ENCODE measurements around the gene FERMT3.

FERMT3 gene

GRCh38 chr11:64267207-64267945 is 60.9 kb downstream of the FERMT3 start:
- POLR2A ChIA-PET: interaction anchor here (0.8 to 5.5 kb wide), 3 partner anchors 19 to 41 kb away, joined by 3 to 78 read pairs (median 3); partner anchors contain the start of genes NUDT22, PLCB3, PPP1R14B and TRPT1

GRCh38 chr11:64268025-64268892 is 61.7 kb downstream of the FERMT3 start:
- TF ChIP-seq ZNF384 (IDR thresholded peaks at IDR 0.05): no peak
- TF ChIP-seq HDGF (IDR thresholded peaks at IDR 0.05; ENCODE audit: borderline replicate concordance): no peak
- TF ChIP-seq ELF4 (IDR thresholded peaks at IDR 0.05): no peak
- POLR2A ChIA-PET: interaction anchor here (0.8 to 5.6 kb wide), 11 partner anchors 14 to 84 kb away, joined by 3 to 81 read pairs (median 4); partner anchors contain the start of genes BAD, CATSPERZ, ESRRA and FERMT3
- CTCF ChIA-PET: interaction anchor here (0.8 to 1.7 kb wide), 5 partner anchors 16 to 87 kb away, joined by 3 to 8 read pairs (median 4); partner anchors contain the start of genes FERMT3, PLCB3, PRDX5 and TRMT112
- no peak for DNase-seq (ENCODE audit: extremely low spot score)

More at GRCh38 chr11:64267207-64267945, 60.9 kb downstream of the FERMT3 start:
- CTCF ChIA-PET: interaction anchor here (1.2 kb wide), 1 partner anchor 16 kb away, joined by 3 read pairs; no protein-coding TSS in a partner anchor
- no peak for DNase-seq (ENCODE audit: extremely low spot score)
- TF ChIP-seq SP1 (IDR thresholded peaks at IDR 0.05) (no peak), FOXA1 (IDR thresholded peaks at IDR 0.05) (no peak), HDGF (IDR thresholded peaks at IDR 0.05; ENCODE audit: borderline replicate concordance) (no peak), ARNT (IDR thresholded peaks at IDR 0.05) (no peak), BHLHE40 (IDR thresholded peaks at IDR 0.05; ENCODE audit: borderline replicate concordance) (no peak), SUZ12 (IDR thresholded peaks at IDR 0.05) (no peak), NFRKB (IDR thresholded peaks at IDR 0.05) (no peak), LEF1 (IDR thresholded peaks at IDR 0.05; ENCODE audit: borderline replicate concordance) (no peak), CTBP1 (IDR thresholded peaks at IDR 0.05; ENCODE audit: borderline replicate concordance) (no peak), ELF4 (IDR thresholded peaks at IDR 0.05) (no peak), TARDBP (IDR thresholded peaks at IDR 0.05) (no peak), ZNF384 (IDR thresholded peaks at IDR 0.05) (no peak), L3MBTL2 (conservative IDR thresholded peaks at IDR 0.05) (no peak), PKNOX1 (IDR thresholded peaks at IDR 0.05) (no peak), FOXK2 (IDR thresholded peaks at IDR 0.05) (no peak), FOXM1 (IDR thresholded peaks at IDR 0.05; ENCODE audit: borderline replicate concordance) (no peak)

GRCh38 chr11:64268893-64269539 is 62.5 kb downstream of the FERMT3 start:
- DNase-seq (ENCODE audit: extremely low spot score): no peak
- TF ChIP-seq CTBP1 (IDR thresholded peaks at IDR 0.05; ENCODE audit: borderline replicate concordance) (no peak), FOXA1 (IDR thresholded peaks at IDR 0.05) (no peak), SP1 (IDR thresholded peaks at IDR 0.05) (no peak), NFRKB (IDR thresholded peaks at IDR 0.05) (no peak), FOXK2 (IDR thresholded peaks at IDR 0.05) (no peak), HDGF (IDR thresholded peaks at IDR 0.05; ENCODE audit: borderline replicate concordance) (no peak), L3MBTL2 (conservative IDR thresholded peaks at IDR 0.05) (no peak), PKNOX1 (IDR thresholded peaks at IDR 0.05) (no peak), TARDBP (IDR thresholded peaks at IDR 0.05) (no peak), SUZ12 (IDR thresholded peaks at IDR 0.05) (no peak), FOXM1 (IDR thresholded peaks at IDR 0.05; ENCODE audit: borderline replicate concordance) (no peak), LEF1 (IDR thresholded peaks at IDR 0.05; ENCODE audit: borderline replicate concordance) (no peak), ARNT (IDR thresholded peaks at IDR 0.05) (no peak), ZNF384 (IDR thresholded peaks at IDR 0.05) (no peak)
- CTCF ChIA-PET: interaction anchor here (0.8 to 3.8 kb wide), 5 partner anchors 17 to 86 kb away, joined by 3 to 66 read pairs (median 5); partner anchors contain the start of genes CATSPERZ, ESRRA, FERMT3 and PLCB3
- POLR2A ChIA-PET: interaction anchor here (0.8 to 5.6 kb wide), 12 partner anchors 11 to 104 kb away, joined by 3 to 81 read pairs (median 8); partner anchors contain the start of genes BAD, CATSPERZ, ESRRA and FERMT3

GRCh38 chr11:64269540-64270220 is 63.2 kb downstream of the FERMT3 start:
- POLR2A ChIA-PET: interaction anchor here (0.6 to 5.6 kb wide), 15 partner anchors 11 to 104 kb away, joined by 3 to 81 read pairs (median 13); partner anchors contain the start of genes BAD, CATSPERZ, DNAJC4 and ESRRA
- TF ChIP-seq ELF4 (IDR thresholded peaks at IDR 0.05): peak; percentile 98
- peak; percentile 42; the same call in 1 of the 2 replicates for TF ChIP-seq FOXM1 (IDR thresholded peaks at IDR 0.05; ENCODE audit: borderline replicate concordance)
- TF ChIP-seq L3MBTL2 (conservative IDR thresholded peaks at IDR 0.05): peak; percentile 58
- no peak for TF ChIP-seq NFRKB (IDR thresholded peaks at IDR 0.05)
- DNase-seq (ENCODE audit: extremely low spot score): peak; percentile 92
- CTCF ChIA-PET: interaction anchor here (1.2 to 3.8 kb wide), 3 partner anchors 18 to 63 kb away, joined by 3 to 66 read pairs (median 8); partner anchors contain the start of genes CATSPERZ, ESRRA, FERMT3 and PLCB3
